Fibroblast of skin of right biceps (primary cell): ENCODE results near the gene MINPP1.
A peak's percentile ranks its signal among the peaks of the same experiment; 100 is the strongest.

Source experiments
- DNase-seq: peaks from one replicate; pipeline ENCODE4 v3.0.0-alpha.2; 2013

MINPP1 gene

DNA sequence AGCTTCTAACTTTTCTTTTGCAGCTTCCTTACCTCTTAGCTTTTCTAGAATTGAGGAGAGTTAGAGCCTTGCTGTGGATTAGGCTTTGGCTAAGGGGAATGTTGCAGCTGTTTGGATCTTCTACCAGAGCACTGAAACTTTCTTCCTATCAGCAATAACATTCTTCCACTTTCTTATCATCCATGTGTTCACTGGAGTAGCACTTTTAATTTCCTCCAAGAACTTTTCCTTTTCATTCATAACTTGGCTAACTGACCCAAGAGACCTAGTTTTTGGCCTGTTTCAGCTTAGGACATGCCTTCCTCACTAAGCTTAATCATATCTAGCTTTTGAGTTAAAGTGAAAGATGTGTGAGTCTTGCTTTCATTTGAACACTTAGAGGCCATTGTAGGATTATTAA, 19.6 kb downstream of the MINPP1 start:
- no peak for DNase-seq

GRCh38 chr10:87531908-87532622, 27.4 kb downstream of the MINPP1 start:
- no peak for DNase-seq

DNA sequence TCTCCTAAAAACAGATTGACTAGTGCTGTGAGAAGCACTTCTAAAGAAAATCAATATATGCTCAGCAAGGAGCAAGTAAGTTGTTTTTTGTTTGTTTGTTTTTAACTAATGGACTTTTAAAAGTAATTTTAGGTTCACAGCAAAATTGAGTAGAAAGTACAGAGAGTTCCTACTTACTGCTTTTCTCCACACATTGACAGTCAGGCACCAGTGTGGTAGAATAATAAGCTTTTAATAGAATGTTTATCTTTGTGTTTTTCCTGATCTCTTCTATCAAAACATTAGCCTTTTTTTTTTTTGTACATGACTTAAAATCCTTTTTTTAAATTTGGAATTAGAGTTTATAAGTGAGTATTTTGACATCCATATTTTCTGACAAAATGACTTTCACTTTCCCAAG, 28.0 kb downstream of the MINPP1 start:
- DNase-seq: no peak

DNA sequence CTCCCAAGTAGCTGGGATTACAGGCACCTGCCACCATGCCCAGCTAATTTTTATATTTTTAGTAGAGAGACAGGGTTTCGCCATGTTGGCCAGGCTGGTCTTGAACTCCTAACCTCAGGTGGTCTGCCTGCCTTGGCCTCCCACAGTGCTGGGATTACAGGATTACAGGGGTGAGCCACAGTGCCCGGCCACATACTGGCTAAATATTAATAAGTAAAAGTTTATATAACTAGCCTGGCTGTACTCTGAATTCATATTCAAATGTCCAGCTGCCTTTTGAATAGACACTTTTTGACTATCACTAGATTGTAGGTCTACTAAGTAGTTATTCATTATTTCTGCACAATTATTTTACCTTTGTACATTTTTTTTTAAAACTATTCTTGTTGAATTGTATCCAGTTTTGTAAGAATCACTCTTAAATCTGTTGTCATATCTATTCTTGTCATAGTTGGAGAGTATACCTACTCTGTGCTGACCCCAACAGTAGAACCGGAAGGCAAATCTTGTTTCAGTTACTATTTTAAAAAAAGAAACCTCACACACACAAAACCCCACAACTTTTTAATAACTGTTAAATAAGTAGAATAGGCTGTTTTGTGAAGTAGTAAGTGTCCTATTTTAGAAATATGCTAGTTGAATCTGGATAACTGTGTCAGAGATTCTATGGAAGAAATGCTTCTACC, 29.6 kb downstream of the MINPP1 start:
- DNase-seq: no peak

GRCh38 chr10:87538092-87539015, 33.7 kb downstream of the MINPP1 start:
- DNase-seq: peak; percentile 45

DNA sequence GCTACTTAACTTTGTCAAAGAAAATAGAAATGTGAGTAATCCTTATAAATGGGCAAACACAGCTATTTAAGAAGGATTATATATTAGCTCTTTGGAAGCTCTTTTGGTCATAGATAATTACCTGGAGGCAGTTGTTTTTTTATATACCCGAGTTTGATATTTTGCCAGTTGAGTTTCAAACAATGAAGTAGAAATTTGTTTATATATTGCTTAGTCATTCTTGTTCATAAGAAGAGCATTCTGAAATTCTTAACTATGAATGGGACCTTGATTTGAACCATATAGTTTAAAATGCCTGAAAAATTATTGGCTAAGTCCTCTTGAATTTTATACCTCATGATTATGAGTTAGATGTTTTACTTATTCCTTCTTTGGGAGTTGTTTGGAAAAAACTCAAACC, 36.4 kb downstream of the MINPP1 start:
- peak; percentile 55 for DNase-seq

GRCh38 chr10:87544721-87545120, 40.0 kb downstream of the MINPP1 start:
- peak; percentile 39 for DNase-seq

DNA sequence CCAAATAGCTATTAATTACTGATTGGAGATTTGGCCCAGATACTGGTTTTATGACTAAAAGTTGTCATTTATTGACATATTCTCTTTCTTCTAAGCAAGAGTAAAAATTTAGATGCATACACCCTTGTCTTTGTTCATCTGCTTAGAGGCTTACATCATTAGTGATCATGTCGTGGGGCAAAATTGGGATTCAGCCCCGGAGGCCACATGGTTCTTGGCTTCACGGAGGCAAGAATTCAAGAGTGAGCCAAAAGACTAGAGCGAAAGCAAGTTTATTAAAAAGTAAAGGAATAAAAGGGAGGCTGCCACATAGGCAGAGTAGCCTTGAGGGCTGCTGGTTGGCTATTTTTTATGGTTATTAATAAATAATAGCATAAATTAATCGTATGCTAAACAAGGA, 41.1 kb downstream of the MINPP1 start:
- no peak for DNase-seq

DNA sequence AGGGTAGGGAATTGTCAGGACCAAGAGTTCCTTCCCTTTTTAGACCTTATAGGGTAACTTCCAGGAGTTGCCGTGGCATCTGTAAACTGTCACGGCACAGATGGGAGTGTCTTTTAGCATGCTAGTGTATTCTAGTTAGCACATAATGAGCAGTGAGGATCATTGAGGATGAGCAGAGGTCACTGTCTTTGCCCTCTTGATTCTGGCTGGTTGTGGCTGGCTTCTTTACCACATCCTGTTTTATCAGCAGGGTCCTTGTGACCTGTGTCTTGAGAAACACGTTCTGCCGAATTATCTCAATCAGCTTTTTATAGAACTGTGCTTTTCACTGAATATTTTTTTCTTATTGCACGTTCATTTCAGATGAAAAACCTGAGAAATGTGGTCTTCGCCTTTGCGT, 41.5 kb downstream of the MINPP1 start:
- no peak for DNase-seq

- no peak for DNase-seq
Measured at GRCh38 chr10:87546971-87547413, 42.3 kb downstream of the MINPP1 start.

DNA sequence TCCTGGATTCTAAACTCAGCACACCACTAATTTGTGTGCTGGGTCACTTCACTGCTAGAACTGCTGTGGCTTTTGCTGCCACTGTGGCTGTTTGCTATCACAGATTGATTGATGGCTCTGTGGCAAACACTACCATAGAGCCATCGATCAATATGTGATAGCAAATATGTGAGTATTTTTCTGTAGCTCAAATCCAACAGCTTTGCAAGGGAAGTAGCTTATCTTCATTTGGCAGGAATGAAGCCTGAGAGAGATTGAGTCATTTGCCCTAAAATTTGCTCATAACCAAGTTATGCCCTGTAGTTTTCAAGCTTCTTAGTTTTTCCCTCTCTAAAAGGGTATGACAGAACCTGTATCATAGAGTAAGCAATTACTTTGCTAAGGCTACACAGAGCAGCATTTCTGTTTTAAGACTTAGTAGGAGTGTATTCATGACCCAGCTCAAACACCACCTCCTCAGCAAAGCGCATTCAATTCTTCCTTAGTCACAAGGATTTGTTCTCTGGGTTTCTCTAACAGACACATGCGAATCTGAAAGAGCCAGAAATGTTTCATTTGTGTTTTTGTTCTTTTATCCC, 43.1 kb downstream of the MINPP1 start:
- peak; percentile 79 for DNase-seq

- DNase-seq: peak; percentile 49
Measured at GRCh38 chr10:87550741-87551140, 46.0 kb downstream of the MINPP1 start.

DNA sequence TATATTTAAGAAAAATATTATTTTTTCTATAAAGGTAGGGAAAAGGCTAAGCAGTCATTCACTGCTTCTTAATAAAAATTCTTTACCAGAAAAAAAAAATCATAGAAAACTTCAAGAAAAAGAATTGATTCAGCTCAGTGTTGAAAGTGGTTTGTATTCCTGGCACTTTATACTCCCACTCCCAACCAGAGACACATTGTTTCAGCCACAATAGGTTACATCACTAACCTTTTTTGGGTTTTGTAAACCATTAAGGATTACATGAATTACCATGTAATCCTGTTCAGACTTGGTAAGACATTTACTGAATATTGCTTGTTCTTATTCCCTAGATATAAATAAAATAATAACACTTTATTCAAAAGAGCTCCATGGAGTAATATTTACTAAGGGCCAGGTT, 46.6 kb downstream of the MINPP1 start:
- DNase-seq: peak; percentile 4

DNA sequence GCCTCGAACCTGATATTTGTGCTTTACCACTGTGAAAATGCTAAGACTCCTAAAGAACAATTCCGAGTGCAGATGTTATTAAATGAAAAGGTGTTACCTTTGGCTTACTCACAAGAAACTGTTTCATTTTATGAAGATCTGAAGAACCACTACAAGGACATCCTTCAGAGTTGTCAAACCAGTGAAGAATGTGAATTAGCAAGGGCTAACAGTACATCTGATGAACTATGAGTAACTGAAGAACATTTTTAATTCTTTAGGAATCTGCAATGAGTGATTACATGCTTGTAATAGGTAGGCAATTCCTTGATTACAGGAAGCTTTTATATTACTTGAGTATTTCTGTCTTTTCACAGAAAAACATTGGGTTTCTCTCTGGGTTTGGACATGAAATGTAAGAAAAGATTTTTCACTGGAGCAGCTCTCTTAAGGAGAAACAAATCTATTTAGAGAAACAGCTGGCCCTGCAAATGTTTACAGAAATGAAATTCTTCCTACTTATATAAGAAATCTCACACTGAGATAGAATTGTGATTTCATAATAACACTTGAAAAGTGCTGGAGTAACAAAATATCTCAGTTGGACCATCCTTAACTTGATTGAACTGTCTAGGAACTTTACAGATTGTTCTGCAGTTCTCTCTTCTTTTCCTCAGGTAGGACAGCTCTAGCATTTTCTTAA, 47.7 kb downstream of the MINPP1 start:
- peak; percentile 44 for DNase-seq

GRCh38 chr10:87557409-87557808, 52.7 kb downstream of the MINPP1 start:
- DNase-seq: no peak

- DNase-seq: no peak
Measured at GRCh38 chr10:87558333-87558732, 53.6 kb downstream of the MINPP1 start.

GRCh38 chr10:87559392-87559791, 54.7 kb downstream of the MINPP1 start:
- DNase-seq: no peak

DNA sequence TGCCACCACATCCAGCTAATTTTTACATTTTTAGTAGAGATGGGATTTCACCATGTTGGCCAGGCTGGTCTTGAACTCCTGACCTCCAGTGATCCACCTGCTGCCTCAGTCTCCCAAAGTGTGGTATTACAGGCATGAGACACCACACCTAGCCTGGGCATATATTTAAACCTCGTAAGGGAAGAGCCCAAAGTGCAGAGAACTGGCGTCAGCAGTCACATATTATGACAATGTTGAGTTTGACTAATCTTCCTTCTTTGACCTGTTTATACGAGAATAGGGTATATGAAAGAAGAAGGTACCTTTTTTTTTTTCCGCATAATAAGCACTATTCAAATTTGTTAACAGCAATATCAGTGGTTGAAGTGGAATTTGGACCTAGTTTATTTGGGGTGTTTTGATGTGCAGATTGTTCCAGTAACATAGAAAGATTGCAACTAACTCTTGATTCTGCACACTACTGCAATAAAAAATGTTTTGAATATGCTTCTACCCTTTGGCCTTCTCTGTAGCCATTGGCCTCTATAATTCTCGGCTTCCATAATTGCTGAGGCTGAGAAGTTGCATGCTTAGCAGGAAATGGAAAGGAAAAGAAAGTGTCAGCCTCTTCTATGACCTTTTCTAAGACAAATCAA, 55.9 kb downstream of the MINPP1 start:
- DNase-seq: no peak

- DNase-seq: no peak
Measured at GRCh38 chr10:87562750-87563149, 58.1 kb downstream of the MINPP1 start.

DNA sequence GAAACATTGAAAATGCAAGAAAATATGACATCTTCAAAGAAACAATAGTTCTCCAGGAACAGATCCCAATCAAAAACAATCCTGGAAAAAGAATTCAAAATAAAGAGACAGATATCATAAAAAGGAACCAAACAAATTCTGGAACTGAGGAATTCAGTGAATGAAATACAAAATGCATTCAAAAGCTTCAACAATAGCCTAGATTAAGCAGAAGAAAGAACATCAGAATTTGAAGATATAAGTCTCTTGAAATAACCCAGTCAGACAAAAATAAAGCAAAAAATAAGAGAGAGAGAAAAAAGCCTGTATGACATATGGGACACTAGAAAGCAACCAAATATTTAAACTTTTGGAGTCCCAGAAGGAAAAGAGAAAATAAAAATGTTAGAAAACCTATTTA, 60.3 kb downstream of the MINPP1 start:
- no peak for DNase-seq

GRCh38 chr10:87575851-87576250, 71.2 kb downstream of the MINPP1 start:
- no peak for DNase-seq
